Activated T-helper 1 cell treated with anti-CD3 and anti-CD28 coated beads, Interleukin-2, amount 50 U/mL, for 16 hours (primary cell): ENCODE data around the gene MAPK8.
"Not testable (repeated sequence)": the region's sequence is repeated elsewhere in the genome, so short reads cannot be mapped to it uniquely, and the experiment has no call there.

Experiments
- DNase-seq, 2 donors: peaks; one replicate each; pipeline ENCODE4 v3.0.0-alpha.2; 2020; ENCODE audit warnings: low read depth in 1 of 2, low spot score in 1 of 2

Gene MAPK8

GRCh38 chr10:48306265-48306869 lies at the start of gene MAPK8:
MAPK8 (plus strand) TSS chr10:48306677; CDS start chr10:48401661, 94,984 bp downstream.
- peak; percentile 79 to 89 for DNase-seq

GRCh38 chr10:48257407-48257961 lies 49.0 kb upstream of the MAPK8 start:
- DNase-seq, result no peak

GRCh38 chr10:48258105-48258504 lies 48.4 kb upstream of the MAPK8 start:
- no peak for DNase-seq

- DNase-seq, result no peak
Observed at GRCh38 chr10:48266528-48266927, 39.9 kb upstream of the MAPK8 start.

- no peak for DNase-seq
Observed at GRCh38 chr10:48271047-48271730, 35.3 kb upstream of the MAPK8 start.

- no peak for DNase-seq
Observed at GRCh38 chr10:48272682-48273081, 33.8 kb upstream of the MAPK8 start.

- no peak for DNase-seq
Observed at GRCh38 chr10:48273741-48274140, 32.7 kb upstream of the MAPK8 start.

- no peak for DNase-seq
Observed at GRCh38 chr10:48274636-48275035, 31.8 kb upstream of the MAPK8 start, which contains the start of gene FRMPD2. FRMPD2 (minus strand) TSS chr10:48274696; CDS start chr10:48274567, 129 bp downstream.

GRCh38 chr10:48277093-48277492 lies 29.4 kb upstream of the MAPK8 start:
- no peak for DNase-seq

GRCh38 chr10:48279081-48279751 lies 27.3 kb upstream of the MAPK8 start:
- DNase-seq, result no peak

GRCh38 chr10:48281697-48282096 lies 24.8 kb upstream of the MAPK8 start:
- DNase-seq, result not testable (repeated sequence)

GRCh38 chr10:48282829-48283228 lies 23.6 kb upstream of the MAPK8 start:
- no peak for DNase-seq

GRCh38 chr10:48284002-48284546 lies 22.4 kb upstream of the MAPK8 start:
- no peak for DNase-seq

GRCh38 chr10:48284811-48285210 lies 21.7 kb upstream of the MAPK8 start:
- DNase-seq, result no peak

- DNase-seq, result no peak
Observed at GRCh38 chr10:48285710-48286109, 20.8 kb upstream of the MAPK8 start.

GRCh38 chr10:48286356-48286755 lies 20.1 kb upstream of the MAPK8 start:
- DNase-seq, result no peak

GRCh38 chr10:48287417-48288391 lies 18.8 kb upstream of the MAPK8 start:
- DNase-seq, result no peak

- DNase-seq, result no peak
Observed at GRCh38 chr10:48288661-48289060, 17.8 kb upstream of the MAPK8 start.

GRCh38 chr10:48289501-48290238 lies 16.8 kb upstream of the MAPK8 start:
- DNase-seq, result peak in 1 of 2 donors; percentile 7

- DNase-seq, result no peak
Observed at GRCh38 chr10:48290286-48290685, 16.2 kb upstream of the MAPK8 start.
